BJ (cell line): ENCODE measurements around the gene MRPS12. TPM values are rescaled to one million over a fixed set of nuclear protein-coding genes. Genes with fewer than 3 reads are reported as not detected.

Experiments
- CTCF ChIA-PET: fragments of 350-600 bp; formaldehyde crosslinking; extraction: SDS; loops from one replicate; lab custom pipeline; 2021; ENCODE audit warnings: antibody characterized with exemption, inconsistent platforms; lab: Yijun Ruan, JAX
- POLR2A ChIA-PET: fragments of 300-600 bp; sonication (Branson Sonifier 250); formaldehyde crosslinking; extraction: SDS; loops from one replicate; lab custom pipeline; 2021; ENCODE audit warnings: antibody characterized with exemption; lab: Charles Lee
- DNase-seq: peaks from one replicate; pipeline ENCODE4 v3.0.0-alpha.2; 2011; ENCODE audit warnings: low read depth
- H3K27me3 ChIP-seq: 2 replicates; pipeline ENCODE4 v1.6.0; 2011; ENCODE audit warnings: low read length; ENCODE audit not compliant: control insufficient read depth, insufficient read depth
- H3K36me3 ChIP-seq: 2 replicates; pipeline ENCODE4 v1.5.1; 2011; ENCODE audit warnings: low read length; ENCODE audit not compliant: control insufficient read depth, insufficient read depth
- H3K4me3 ChIP-seq: 2 replicates; pipeline ENCODE4 v1.5.1; 2011; ENCODE audit warnings: low read depth, mild to moderate bottlenecking, control low read depth, low read length
- CTCF ChIP-seq: IDR thresholded peaks from 2 replicates; pipeline ENCODE4 v1.5.1; 2011; ENCODE audit warnings: low read depth, mild to moderate bottlenecking, control low read depth, inconsistent platforms, low read length, moderate library complexity; ENCODE audit not compliant: insufficient read depth
- polyA plus RNA-seq: library from polyadenylated mRNA; depleted of rRNA; stranded (reverse); fragments of >200 nt; gene quantifications from 2 replicates; pipeline ENCODE4 v1.2.3, GENCODE V29; 2011; rRNA removed

Gene MRPS12
- polyA plus RNA-seq, 1 experiment, result 49.3 TPM

- Histone ChIP-seq H3K27me3 (no peaks in the 10 kb centered on the region; the same call in 1 of the 2 replicates), H3K4me3 (no peak overlapping the region), H3K36me3 (no peaks in the 10 kb centered on the region)
- POLR2A ChIA-PET, result interaction anchor here (0.6 kb wide), 1 partner anchor 97 kb away, joined by 8 read pairs; no protein-coding TSS in a partner anchor
- DNase-seq, result no peak
- no peak for TF ChIP-seq CTCF
- CTCF ChIA-PET, result interaction anchor here (1.1 to 3.9 kb wide), 5 partner anchors 12 to 108 kb away, joined by 3 to 31 read pairs (median 5); no protein-coding TSS in a partner anchor
Observed at GRCh38 chr19:38977445-38978325, 46.9 kb downstream of the MRPS12 start.

GRCh38 chr19:38978326-38978689 is 47.6 kb downstream of the MRPS12 start:
- ChIA-PET CTCF (interaction anchor here (0.9 to 2.3 kb wide), 4 partner anchors 15 to 107 kb away, joined by 3 to 5 read pairs (median 4); partner anchors contain the start of genes MRPS12 and SARS2), POLR2A (interaction anchor here (0.6 kb wide), 1 partner anchor 96 kb away, joined by 8 read pairs; no protein-coding TSS in a partner anchor)
- no peaks in the 10 kb centered on the region; the same call in 1 of the 2 replicates for H3K27me3 ChIP-seq
- no peak overlapping the region for H3K4me3 ChIP-seq
- DNase-seq, result no peak
- no peaks in the 10 kb centered on the region for H3K36me3 ChIP-seq
- no peak for TF ChIP-seq CTCF

- ChIA-PET POLR2A (no interaction called here), CTCF (interaction anchor here (1.2 kb wide), 1 partner anchor 14 kb away, joined by 3 read pairs; no protein-coding TSS in a partner anchor)
- no peak for DNase-seq
- Histone ChIP-seq H3K4me3 (no peak overlapping the region), H3K27me3 (no peaks in the 10 kb centered on the region; the same call in 1 of the 2 replicates), H3K36me3 (no peaks in the 10 kb centered on the region)
- no peak for TF ChIP-seq CTCF
Observed at GRCh38 chr19:38979812-38980211, 49.1 kb downstream of the MRPS12 start.

- Histone ChIP-seq H3K4me3 (no peak overlapping the region), H3K27me3 (peaks cover 3% of the 10 kb centered on the region; the same call in 1 of the 2 replicates), H3K36me3 (no peaks in the 10 kb centered on the region)
- CTCF ChIA-PET, result no interaction called here
- no peak for DNase-seq
- POLR2A ChIA-PET, result no interaction called here
- no peak for TF ChIP-seq CTCF
Observed at GRCh38 chr19:38980583-38981374, 50.0 kb downstream of the MRPS12 start.

Other genes starting within 250 kb of the MRPS12 start
- gene CAPN12, start 186.5 kb upstream of the MRPS12 start, polyA plus RNA-seq, result 0.34 and 0.75 TPM in 2 replicates
- gene LGALS7, start 157.4 kb upstream of the MRPS12 start, polyA plus RNA-seq, result not detected in 2 replicates
- gene LGALS7B, start 141.7 kb upstream of the MRPS12 start, polyA plus RNA-seq, result not detected in 2 replicates
- gene LGALS4, start 118.0 kb upstream of the MRPS12 start, polyA plus RNA-seq, result 0.28 and 0.53 TPM in 2 replicates
- 75.6 and 124 TPM in 2 replicates for gene ECH1, start 99.2 kb upstream of the MRPS12 start, polyA plus RNA-seq
- gene HNRNPL, start 81.0 kb upstream of the MRPS12 start, polyA plus RNA-seq, result 266 and 342 TPM in 2 replicates
- gene RINL, start 52.7 kb upstream of the MRPS12 start, polyA plus RNA-seq, result 1.9 TPM in 2 replicates
- 44.4 and 71.8 TPM in 2 replicates for gene SIRT2, start 31.3 kb upstream of the MRPS12 start, polyA plus RNA-seq
- 12.8 and 20.6 TPM in 2 replicates for gene NFKBIB, start 31.0 kb upstream of the MRPS12 start, polyA plus RNA-seq
- not detected in 2 replicates for gene CCER2, start 18.8 kb upstream of the MRPS12 start, polyA plus RNA-seq
- 15.4 and 26.1 TPM in 2 replicates for gene SARS2, start 181 bp upstream of the MRPS12 start, polyA plus RNA-seq
- 14.5 and 19.5 TPM in 2 replicates for gene FBXO17, start 44.8 kb downstream of the MRPS12 start, polyA plus RNA-seq
- 4.4 and 7.0 TPM in 2 replicates for gene FBXO27, start 101.6 kb downstream of the MRPS12 start, polyA plus RNA-seq
- gene ACP7, start 153.4 kb downstream of the MRPS12 start, polyA plus RNA-seq, result not detected in 2 replicates
- 10.2 and 19.6 TPM in 2 replicates for gene PAK4, start 194.8 kb downstream of the MRPS12 start, polyA plus RNA-seq